Glutamatergic neuron (in vitro differentiated cells): ENCODE results near the gene ASIC4. TPM values are rescaled to one million over a fixed set of nuclear protein-coding genes. Genes with fewer than 3 reads are reported as not detected.

Experiments used
- DNase-seq: peaks from one replicate; pipeline ENCODE4 v3.0.0; 2022
- H3K27ac Mint-ChIP-seq: one replicate; pipeline ENCODE4 v1.8.0; 2020; ENCODE audit warnings: mild to moderate bottlenecking, mixed read lengths, inconsistent platforms; ENCODE audit not compliant: unreplicated experiment
- H3K27me3 Mint-ChIP-seq: one replicate; pipeline ENCODE4 v1.8.0; 2020; ENCODE audit warnings: mild to moderate bottlenecking, moderate library complexity, mixed read lengths, inconsistent platforms; ENCODE audit not compliant: unreplicated experiment
- H3K36me3 Mint-ChIP-seq: one replicate; pipeline ENCODE4 v1.8.0; 2020; ENCODE audit warnings: mild to moderate bottlenecking, mixed read lengths, inconsistent platforms; ENCODE audit not compliant: unreplicated experiment
- H3K4me1 Mint-ChIP-seq: one replicate; pipeline ENCODE4 v1.8.0; 2020; ENCODE audit warnings: mild to moderate bottlenecking, low read depth, mixed read lengths, inconsistent platforms; ENCODE audit not compliant: unreplicated experiment
- H3K4me3 Mint-ChIP-seq: one replicate; pipeline ENCODE4 v1.8.0; 2020; ENCODE audit warnings: mild to moderate bottlenecking, mixed read lengths, inconsistent platforms; ENCODE audit not compliant: unreplicated experiment
- H3K9me3 Mint-ChIP-seq: one replicate; pipeline ENCODE4 v1.8.0; 2020; ENCODE audit warnings: mild to moderate bottlenecking, moderate library complexity, mixed read lengths, inconsistent platforms; ENCODE audit not compliant: unreplicated experiment
- CTCF ChIP-seq: fragments of 200-600 bp; sonication (generic); IDR thresholded peaks from one replicate; pipeline ENCODE4 v1.5.0; 2021; ENCODE audit not compliant: partially characterized antibody, unreplicated experiment
- total RNA-seq: library from RNA; stranded (reverse); fragmentation: NEBNext Ultra II Directional; extraction: Animal tissue kit (Norgen Biotek cat#: 25700); gene quantifications from one replicate; pipeline ENCODE4 v1.2.1, GENCODE V29; 2021; ENCODE audit not compliant: unreplicated experiment

ASIC4 gene
- total RNA-seq, 1 donor from 2014 or later: 5.4 TPM

- Mint-ChIP-seq H3K27me3 (peaks cover 16% of the 10 kb centered on the region), H3K27ac (no peak overlapping the region), H3K9me3 (peaks cover 1% of the 10 kb centered on the region), H3K4me1 (peaks cover 7% of the 10 kb centered on the region), H3K4me3 (no peak overlapping the region), H3K36me3 (no peaks in the 10 kb centered on the region)
- DNase-seq: no peak
- TF ChIP-seq CTCF: no peak
Observed at GRCh38 chr2:219480004-219480403, 34.3 kb upstream of the ASIC4 start.

GRCh38 chr2:219482674-219483405, 31.4 kb upstream of the ASIC4 start:
- Mint-ChIP-seq H3K9me3 (peaks cover 5% of the 10 kb centered on the region), H3K4me3 (peak overlapping the region; percentile 28), H3K36me3 (no peaks in the 10 kb centered on the region), H3K27ac (no peak overlapping the region), H3K27me3 (peaks cover 26% of the 10 kb centered on the region), H3K4me1 (peaks cover 20% of the 10 kb centered on the region)
- no peak for DNase-seq
- TF ChIP-seq CTCF: no peak

GRCh38 chr2:219483451-219484342, 30.6 kb upstream of the ASIC4 start:
- no peak overlapping the region for H3K27ac Mint-ChIP-seq
- no peak for TF ChIP-seq CTCF
- H3K4me1 Mint-ChIP-seq: peaks cover 20% of the 10 kb centered on the region
- H3K9me3 Mint-ChIP-seq: peaks cover 5% of the 10 kb centered on the region
- H3K4me3 Mint-ChIP-seq: peak overlapping the region; percentile 30
- no peak for DNase-seq
- peaks cover 26% of the 10 kb centered on the region for H3K27me3 Mint-ChIP-seq
- H3K36me3 Mint-ChIP-seq: no peaks in the 10 kb centered on the region

- no peak overlapping the region for H3K27ac Mint-ChIP-seq
- TF ChIP-seq CTCF: no peak
- DNase-seq: peak; percentile 55
- peaks cover 19% of the 10 kb centered on the region for H3K27me3 Mint-ChIP-seq
- peaks cover 20% of the 10 kb centered on the region for H3K4me1 Mint-ChIP-seq
- H3K4me3 Mint-ChIP-seq: no peak overlapping the region
- no peaks in the 10 kb centered on the region for H3K36me3 Mint-ChIP-seq
- H3K9me3 Mint-ChIP-seq: peaks cover 5% of the 10 kb centered on the region
Observed at GRCh38 chr2:219484343-219485200, 29.7 kb upstream of the ASIC4 start.
